Measurements from ENCODE around the gene ADAMTS20. TPM values are rescaled to one million over a fixed set of nuclear protein-coding genes. Genes with fewer than 3 reads are reported as not detected.

ADAMTS20 gene
- total RNA-seq, 1 donor from 2014 or later, result 0.22 TPM

GRCh38 chr12:43320281-43320680, 231.7 kb downstream of the ADAMTS20 start:
- peaks cover 44% of the 10 kb centered on the region for H3K4me1 Mint-ChIP-seq (ENCODE audit: low read depth)
- H3K9me3 Mint-ChIP-seq (ENCODE audit: low read depth), result peaks cover 8% of the 10 kb centered on the region
- no peak for TF ChIP-seq CTCF (IDR thresholded peaks at IDR 0.05)
- H3K27me3 Mint-ChIP-seq (ENCODE audit: low read depth), result no peaks in the 10 kb centered on the region
- H3K4me3 Mint-ChIP-seq (ENCODE audit: unreplicated experiment), result no peak overlapping the region
- DNase-seq (ENCODE audit: low spot score), result no peak
- peaks cover 3% of the 10 kb centered on the region for H3K36me3 Mint-ChIP-seq (ENCODE audit: low read depth)
- H3K27ac Mint-ChIP-seq (ENCODE audit: unreplicated experiment), result no peak overlapping the region

DNA sequence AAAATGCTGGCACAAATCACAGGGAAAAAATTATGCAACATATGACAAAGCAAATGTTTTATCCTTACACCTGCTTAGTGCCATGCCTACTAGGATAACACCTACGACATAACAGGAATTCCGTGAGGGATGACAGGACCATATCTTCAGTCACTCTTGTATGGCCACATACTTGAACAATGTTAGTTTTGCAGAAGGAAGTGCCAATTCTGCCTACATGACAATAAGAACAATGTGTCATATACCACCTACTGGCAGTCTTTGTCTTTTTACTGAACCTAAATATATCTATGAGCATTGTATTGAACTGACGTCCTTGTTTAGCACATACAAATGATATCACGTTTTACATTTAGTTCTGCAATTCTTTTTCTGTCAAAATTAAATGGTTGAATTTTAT, 234.0 kb downstream of the ADAMTS20 start:
- peaks cover 3% of the 10 kb centered on the region for H3K36me3 Mint-ChIP-seq (ENCODE audit: low read depth)
- no peak overlapping the region for H3K4me3 Mint-ChIP-seq (ENCODE audit: unreplicated experiment)
- peaks cover 4% of the 10 kb centered on the region for H3K9me3 Mint-ChIP-seq (ENCODE audit: low read depth)
- no peak for TF ChIP-seq CTCF (IDR thresholded peaks at IDR 0.05)
- no peak for DNase-seq (ENCODE audit: low spot score)
- H3K27ac Mint-ChIP-seq (ENCODE audit: unreplicated experiment), result no peak overlapping the region
- H3K27me3 Mint-ChIP-seq (ENCODE audit: low read depth), result no peaks in the 10 kb centered on the region
- peaks cover 40% of the 10 kb centered on the region for H3K4me1 Mint-ChIP-seq (ENCODE audit: low read depth)

GRCh38 chr12:43317156-43317555, 234.8 kb downstream of the ADAMTS20 start:
- H3K27ac Mint-ChIP-seq (ENCODE audit: unreplicated experiment), result peak overlapping the region; percentile 54
- H3K27me3 Mint-ChIP-seq (ENCODE audit: low read depth), result no peaks in the 10 kb centered on the region
- peaks cover 3% of the 10 kb centered on the region for H3K9me3 Mint-ChIP-seq (ENCODE audit: low read depth)
- no peak overlapping the region for H3K4me3 Mint-ChIP-seq (ENCODE audit: unreplicated experiment)
- TF ChIP-seq CTCF (IDR thresholded peaks at IDR 0.05), result no peak
- H3K4me1 Mint-ChIP-seq (ENCODE audit: low read depth), result peaks cover 42% of the 10 kb centered on the region
- H3K36me3 Mint-ChIP-seq (ENCODE audit: low read depth), result peaks cover 2% of the 10 kb centered on the region
- no peak for DNase-seq (ENCODE audit: low spot score)

DNA sequence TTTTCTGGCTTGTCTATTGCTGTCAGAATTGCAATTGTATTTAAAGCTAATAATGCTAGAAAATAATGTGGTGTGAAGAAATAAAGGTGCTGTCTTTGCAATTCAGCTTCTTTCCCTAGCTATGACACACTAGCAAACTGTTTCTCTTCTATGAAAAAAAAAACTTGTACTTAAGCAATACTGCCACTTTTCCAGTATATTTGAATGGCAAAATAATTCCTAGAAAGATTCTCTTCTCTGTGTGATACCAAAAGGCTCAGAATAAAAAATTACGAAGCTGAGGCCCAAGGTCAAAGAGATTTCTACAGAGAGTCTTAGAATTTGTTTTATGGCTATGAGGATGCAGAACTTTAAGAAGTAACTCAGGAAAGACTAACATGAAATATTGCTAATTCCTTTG, 235.5 kb downstream of the ADAMTS20 start:
- TF ChIP-seq CTCF (IDR thresholded peaks at IDR 0.05), result no peak
- Mint-ChIP-seq H3K36me3 (ENCODE audit: low read depth) (no peaks in the 10 kb centered on the region), H3K27me3 (ENCODE audit: low read depth) (no peaks in the 10 kb centered on the region), H3K27ac (ENCODE audit: unreplicated experiment) (peak overlapping the region; percentile 79), H3K4me3 (ENCODE audit: unreplicated experiment) (no peak overlapping the region), H3K9me3 (ENCODE audit: low read depth) (peaks cover 3% of the 10 kb centered on the region), H3K4me1 (ENCODE audit: low read depth) (peaks cover 48% of the 10 kb centered on the region)
- no peak for DNase-seq (ENCODE audit: low spot score)

- Mint-ChIP-seq H3K27me3 (ENCODE audit: low read depth) (no peaks in the 10 kb centered on the region), H3K4me3 (ENCODE audit: unreplicated experiment) (no peak overlapping the region), H3K9me3 (ENCODE audit: low read depth) (peaks cover under 1% of the 10 kb centered on the region), H3K4me1 (ENCODE audit: low read depth) (peaks cover 50% of the 10 kb centered on the region), H3K36me3 (ENCODE audit: low read depth) (no peaks in the 10 kb centered on the region), H3K27ac (ENCODE audit: unreplicated experiment) (peak overlapping the region; percentile 79)
- no peak for TF ChIP-seq CTCF (IDR thresholded peaks at IDR 0.05)
- DNase-seq (ENCODE audit: low spot score), result no peak
Measured at GRCh38 chr12:43315961-43316360, 236.0 kb downstream of the ADAMTS20 start.
